Astrocyte (in vitro differentiated cells and primary cell): ENCODE measurements around the gene SFPQ.

Source experiments
- EZH2 ChIP-seq: IDR thresholded peaks from 2 replicates; pipeline ENCODE4 v1.6.1; 2012; ENCODE audit warnings: mild to moderate bottlenecking, low read length, inconsistent platforms; ENCODE audit not compliant: insufficient read depth
- TF ChIP-seq, protein P1 (sequence below): IDR thresholded peaks from 2 replicates; pipeline ENCODE4 v1.5.1; 2011; ENCODE audit warnings: low read depth, mild to moderate bottlenecking, inconsistent platforms, low read length, moderate library complexity; ENCODE audit not compliant: insufficient read depth

- TF ChIP-seq EZH2 = no peak
- TF ChIP-seq, protein P1, sequence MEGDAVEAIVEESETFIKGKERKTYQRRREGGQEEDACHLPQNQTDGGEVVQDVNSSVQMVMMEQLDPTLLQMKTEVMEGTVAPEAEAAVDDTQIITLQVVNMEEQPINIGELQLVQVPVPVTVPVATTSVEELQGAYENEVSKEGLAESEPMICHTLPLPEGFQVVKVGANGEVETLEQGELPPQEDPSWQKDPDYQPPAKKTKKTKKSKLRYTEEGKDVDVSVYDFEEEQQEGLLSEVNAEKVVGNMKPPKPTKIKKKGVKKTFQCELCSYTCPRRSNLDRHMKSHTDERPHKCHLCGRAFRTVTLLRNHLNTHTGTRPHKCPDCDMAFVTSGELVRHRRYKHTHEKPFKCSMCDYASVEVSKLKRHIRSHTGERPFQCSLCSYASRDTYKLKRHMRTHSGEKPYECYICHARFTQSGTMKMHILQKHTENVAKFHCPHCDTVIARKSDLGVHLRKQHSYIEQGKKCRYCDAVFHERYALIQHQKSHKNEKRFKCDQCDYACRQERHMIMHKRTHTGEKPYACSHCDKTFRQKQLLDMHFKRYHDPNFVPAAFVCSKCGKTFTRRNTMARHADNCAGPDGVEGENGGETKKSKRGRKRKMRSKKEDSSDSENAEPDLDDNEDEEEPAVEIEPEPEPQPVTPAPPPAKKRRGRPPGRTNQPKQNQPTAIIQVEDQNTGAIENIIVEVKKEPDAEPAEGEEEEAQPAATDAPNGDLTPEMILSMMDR = no peak
Measured at GRCh38 chr1:35180776-35181374, 12.1 kb downstream of the SFPQ start.
